CD4-positive, alpha-beta T cell treated with Interleukin-6 at 100 ng/mL for 8 hours (primary cell): Measurements from ENCODE around the gene PRTN3.
"Not testable (repeated sequence)": the region's sequence is repeated elsewhere in the genome, so short reads cannot be mapped to it uniquely, and the experiment has no call there.

ENCODE experiments used
- DNase-seq: peaks from one replicate; pipeline ENCODE4 v3.0.0-alpha.2; 2020; ENCODE audit warnings: mixed read lengths, low spot score

Gene PRTN3

GRCh38 chr19:867855-868457 is 27.2 kb downstream of the PRTN3 start:
- DNase-seq = no peak

- DNase-seq = no peak
Measured at GRCh38 chr19:868458-869244, 27.9 kb downstream of the PRTN3 start.

- DNase-seq = no peak
Measured at GRCh38 chr19:869245-870177, 28.7 kb downstream of the PRTN3 start.

DNA sequence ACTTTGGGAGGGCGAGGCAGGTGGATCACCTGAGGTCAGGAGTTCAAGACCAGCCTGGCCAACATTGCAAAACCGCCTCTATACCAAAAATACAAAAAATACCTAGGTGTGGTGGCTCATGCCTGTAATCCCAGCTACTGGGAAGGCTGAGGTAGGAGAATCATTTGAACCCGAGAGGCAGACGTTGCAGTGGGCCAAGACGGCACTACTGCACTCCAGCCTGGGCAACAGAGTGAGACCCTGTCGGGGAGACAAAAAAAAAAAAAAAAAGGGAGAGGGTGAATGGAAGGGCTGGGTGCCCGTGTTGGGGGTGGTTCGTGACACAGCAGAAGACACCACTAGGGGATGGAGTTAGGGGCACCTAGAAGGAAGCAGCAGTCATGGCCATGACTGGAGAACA is 29.5 kb downstream of the PRTN3 start:
- no peak for DNase-seq

- DNase-seq = no peak
Measured at GRCh38 chr19:870963-871401, 30.2 kb downstream of the PRTN3 start.

DNA sequence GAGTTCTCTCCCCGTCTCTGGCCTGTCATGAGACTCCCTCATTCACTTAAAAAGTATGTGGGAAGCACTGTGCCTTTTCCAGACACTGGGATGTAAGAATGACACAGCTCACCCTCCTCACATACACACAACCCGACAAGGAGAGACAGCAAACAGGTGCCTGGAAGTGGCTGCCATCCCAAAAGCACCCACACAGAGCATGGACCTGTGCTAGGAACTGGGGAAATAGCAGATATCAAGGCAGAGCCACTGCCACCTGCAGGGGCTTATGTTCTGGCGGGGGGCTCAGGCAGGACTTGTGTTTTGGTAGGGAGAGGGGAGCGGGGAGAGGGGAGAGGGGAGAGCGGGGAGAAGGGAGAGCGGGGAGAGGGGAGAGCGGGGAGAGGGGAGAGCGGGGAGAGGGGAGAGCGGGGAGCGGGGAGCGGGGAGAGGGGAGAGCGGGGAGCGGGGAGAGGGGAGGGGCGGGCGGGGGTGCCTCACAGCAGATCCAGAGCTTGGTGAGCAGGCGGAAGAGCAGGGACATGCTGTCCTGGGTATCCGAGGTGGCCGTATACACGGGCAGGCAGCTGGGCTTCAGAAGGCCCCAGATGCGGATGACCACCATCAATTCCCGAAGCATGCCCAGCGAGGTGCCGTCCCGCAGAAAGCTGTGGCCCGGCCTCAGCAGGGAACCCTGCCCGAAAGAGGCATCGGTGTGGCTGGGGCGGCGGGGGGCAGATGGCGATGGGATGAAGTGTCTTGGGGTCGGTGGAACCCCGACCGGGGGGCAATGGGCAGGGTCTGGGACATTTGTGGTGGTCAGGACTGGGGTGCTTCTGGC is 30.9 kb downstream of the PRTN3 start:
- no peak for DNase-seq

DNA sequence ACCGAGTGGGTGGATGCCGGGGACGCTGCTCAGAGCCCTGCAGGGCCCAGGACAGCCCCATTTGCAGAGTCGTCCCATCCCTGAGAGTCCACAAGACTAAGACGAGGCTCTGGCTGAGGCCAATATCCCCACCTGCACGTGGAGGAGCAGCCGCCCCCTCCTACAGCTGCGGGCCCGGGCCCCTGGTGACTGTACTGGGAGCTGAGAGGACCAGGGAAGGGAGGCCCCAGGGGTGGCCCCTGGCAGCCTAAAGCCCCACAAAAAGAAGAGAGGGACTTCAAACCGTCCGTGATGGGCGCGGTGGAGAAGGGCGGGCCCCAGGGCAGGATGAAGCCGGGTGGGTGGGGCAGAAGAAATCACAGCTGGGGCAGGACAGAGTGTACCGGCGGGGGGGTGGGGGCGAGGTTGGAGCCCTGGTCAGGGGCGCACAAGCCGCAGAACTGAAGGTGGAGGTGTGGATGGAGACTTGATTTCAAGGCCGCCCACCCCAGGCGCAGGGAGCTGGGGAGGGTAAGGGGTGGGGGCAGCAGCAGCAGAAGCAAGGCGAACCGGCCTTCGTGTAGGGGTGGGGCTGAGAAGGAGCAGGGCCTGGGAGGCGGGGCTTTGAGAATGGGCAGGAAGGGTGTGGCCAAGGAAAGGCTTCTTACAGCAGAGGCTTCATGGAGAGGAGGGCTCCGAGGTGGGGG is 31.6 kb downstream of the PRTN3 start:
- peak; percentile 84 for DNase-seq

DNA sequence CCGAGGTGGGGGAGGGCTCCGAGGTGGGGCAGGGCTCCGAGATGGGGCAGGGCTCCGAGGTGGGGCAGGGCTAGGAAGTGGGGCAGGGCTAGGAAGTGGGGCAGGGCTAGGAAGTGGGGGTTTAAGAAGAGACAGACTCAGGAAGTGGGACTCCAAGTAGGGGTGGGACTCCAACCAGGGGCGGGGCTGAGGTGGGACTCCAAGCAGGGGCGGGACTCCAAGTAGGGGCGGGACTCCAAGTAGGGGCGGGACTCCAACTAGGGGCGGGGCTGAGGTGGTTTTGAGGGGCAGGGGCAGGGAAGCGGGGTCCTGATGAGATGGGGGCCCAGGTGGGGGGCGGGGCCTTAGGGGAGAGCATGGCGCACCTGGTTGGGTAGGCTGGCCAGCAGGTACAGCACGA is 32.3 kb downstream of the PRTN3 start:
- DNase-seq = peak; percentile 88

- DNase-seq = no peak
Measured at GRCh38 chr19:873561-874041, 32.8 kb downstream of the PRTN3 start.

- no peak for DNase-seq
Measured at GRCh38 chr19:875265-875879, 34.6 kb downstream of the PRTN3 start.

- no peak for DNase-seq
Measured at GRCh38 chr19:876089-876488, 35.3 kb downstream of the PRTN3 start.

DNA sequence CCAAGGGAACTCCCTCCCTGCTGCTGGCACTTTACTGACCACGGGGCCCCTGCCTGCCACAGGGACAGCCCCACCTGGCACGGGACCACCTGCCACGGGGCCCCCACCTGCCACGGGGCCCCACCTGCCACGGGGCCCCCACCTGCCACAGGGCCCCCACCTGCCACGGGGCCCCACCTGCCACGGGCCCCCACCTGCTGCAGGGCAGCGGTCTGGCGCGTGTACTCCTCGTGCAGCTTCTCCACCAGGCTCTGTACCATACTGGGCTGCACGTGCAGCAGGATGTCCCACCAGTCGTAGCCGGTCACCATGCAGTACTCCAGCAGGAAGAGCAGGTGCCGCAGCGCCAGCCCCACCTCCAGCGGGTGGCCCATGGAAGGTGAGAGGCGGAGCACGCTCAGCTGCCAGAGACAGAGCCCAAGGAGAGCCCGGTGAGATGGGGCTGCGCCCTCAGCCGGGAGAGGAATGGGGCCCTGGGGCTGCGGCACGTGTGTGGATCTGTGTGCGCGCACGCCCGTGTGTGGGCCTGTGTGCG is 36.0 kb downstream of the PRTN3 start:
- DNase-seq = no peak

DNA sequence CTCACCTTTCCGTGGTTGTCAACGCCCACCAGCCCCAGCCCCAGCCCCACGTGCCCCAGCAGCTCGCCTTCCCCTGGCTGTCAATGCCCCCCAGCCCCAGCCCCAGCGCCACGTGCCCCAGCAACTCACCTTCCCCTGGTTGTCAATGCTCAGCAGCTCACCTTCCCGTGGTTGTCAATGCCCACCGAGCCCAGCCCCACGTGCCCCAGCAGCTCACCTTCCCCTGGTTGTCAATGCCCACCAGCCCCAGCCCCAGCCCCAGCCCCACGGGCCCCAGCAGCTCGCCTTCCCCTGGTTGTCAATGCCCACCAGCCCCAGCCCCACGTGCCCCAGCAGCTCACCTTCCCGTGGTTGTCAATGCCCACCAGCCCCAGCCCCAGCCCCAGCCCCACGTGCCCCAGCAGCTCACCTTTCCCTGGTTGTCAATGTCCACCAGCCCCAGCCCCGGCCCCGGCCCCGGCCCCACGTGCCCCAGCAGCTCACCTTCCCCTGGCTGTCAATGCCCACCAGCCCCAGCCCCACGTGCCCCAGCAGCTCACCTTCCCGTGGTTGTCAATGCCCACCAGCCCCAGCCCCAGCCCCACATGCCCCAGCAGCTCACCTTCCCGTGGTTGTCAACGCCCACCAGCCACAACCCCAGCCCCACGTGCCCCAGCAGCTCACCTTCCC is 37.3 kb downstream of the PRTN3 start:
- DNase-seq = not testable (repeated sequence)

DNA sequence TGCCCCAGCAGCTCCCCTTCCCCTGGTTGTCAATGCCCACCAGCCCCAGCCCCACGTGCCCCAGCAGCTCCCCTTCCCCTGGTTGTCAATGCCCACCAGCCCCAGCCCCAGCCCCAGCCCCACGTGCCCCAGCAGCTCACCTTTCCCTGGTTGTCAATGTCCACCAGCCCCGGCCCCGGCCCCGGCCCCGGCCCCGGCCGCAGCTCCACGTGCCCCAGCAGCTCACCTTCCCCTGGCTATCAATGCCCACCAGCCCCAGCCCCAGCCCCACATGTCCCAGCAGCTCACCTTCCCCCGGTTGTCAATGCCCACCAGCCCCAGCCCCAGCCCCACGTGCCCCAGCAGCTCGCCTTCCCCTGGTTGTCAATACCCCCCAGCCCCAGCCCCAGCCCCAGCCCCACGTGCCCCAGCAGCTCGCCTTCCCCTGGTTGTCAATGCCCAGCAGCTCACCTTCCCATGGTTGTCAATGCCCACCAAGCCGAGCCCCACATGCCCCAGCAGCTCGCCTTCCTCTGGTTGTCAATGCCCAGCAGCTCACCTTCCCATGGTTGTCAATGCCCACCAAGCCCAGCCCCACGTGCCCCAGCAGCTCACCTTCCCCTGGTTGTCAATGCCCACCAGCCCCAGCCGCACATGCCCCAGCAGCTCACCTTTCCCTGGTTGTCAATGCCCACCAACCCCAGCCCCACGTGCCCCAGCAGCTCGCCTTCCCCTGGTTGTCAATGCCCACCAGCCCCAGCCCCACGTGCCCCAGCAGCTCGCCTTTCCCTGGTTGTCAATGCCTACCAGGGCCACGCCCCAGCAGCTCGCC is 38.2 kb downstream of the PRTN3 start:
- not testable (repeated sequence) for DNase-seq

DNA sequence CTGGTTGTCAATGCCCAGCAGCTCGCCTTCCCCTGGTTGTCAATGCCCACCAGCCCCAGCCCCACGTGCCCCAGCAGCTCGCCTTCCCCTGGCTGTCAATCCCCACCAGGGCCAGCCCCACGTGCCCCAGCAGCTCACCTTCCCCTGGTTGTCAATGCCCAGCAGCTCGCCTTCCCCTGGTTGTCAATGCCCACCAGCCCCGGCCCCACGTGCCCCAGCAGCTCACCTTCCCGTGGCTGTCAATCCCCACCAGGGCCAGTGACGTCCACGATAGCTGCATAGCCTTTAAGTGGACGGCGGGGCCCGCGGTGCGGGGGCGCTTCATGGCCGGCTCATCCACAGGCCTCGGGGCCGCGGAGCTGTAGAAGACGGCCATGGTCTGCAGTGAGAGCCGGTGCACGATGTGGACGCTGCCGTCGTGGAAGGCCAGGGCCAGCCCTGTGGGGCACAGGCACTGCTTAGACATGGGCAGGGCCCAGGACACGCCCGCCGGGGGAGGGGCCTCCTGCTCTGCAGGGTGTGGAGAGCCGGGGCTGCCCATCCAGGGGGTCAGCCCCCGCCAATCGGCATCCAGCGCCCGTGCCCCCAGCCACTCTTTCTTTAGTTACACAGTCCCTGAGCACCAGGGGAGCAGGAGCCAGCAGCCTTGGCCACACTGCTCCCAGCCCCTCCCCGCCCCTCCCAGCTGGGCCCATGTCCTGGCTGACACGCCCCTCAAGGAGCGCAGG is 39.1 kb downstream of the PRTN3 start:
- DNase-seq = no peak

- no peak for DNase-seq
Measured at GRCh38 chr19:881385-882071, 40.7 kb downstream of the PRTN3 start.

DNA sequence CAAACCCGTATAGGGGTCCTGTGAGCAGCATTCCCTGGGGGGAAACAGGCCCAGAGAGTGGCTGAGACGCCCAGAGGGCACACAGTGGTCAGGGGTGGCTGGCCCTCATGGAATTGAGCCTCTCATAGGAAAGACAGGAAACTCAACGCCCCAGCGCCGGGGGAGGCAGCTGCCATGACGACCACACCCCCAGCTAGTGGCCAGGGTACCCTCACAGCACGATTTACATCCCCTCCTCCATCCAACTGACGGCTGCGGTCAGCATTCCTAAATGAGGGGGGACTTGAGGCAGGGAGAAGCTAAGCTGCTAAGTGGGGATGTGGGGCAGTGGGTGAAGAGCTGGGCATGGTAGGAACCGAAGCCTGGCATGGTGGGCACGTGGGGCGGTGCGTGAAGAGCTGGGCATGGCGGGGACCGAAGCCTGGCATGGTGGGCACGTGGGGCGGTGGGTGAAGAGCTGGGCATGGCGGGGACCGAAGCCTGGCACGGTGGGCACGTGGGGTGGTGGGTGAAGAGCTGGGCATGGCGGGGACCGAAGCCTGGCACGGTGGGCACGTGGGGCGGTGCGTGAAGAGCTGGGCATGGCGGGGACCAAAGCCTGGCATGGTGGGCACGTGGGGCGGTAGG is 42.2 kb downstream of the PRTN3 start:
- no peak for DNase-seq
